Measurements from ENCODE around the gene DNMBP.

DNA sequence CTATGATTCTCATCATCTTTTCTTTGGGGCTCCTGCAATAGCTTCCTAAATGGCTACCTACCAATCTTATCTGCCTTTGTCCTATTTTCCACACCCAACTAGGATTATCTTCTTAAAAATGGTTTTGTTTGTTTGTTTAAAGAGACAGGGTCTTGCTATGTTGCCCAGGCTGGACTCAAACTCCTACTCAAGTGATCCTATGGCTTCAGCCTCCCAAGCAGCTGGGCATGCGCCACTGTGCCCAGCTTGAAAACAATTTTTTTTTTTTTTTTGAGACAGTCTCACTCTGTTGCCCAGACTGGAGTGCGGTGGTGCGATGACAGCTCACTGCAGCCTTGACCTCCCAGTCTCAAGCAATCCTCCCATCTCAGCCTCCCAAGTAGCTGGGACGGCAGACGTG lies 14.9 kb downstream of the DNMBP start:
- no peak for TF ChIP-seq POLR2A (IDR thresholded peaks at IDR 0.05; ENCODE audit: control extremely low read depth in 1 of 2, low read depth in 2 of 2, low read length in 2 of 2)
- TF ChIP-seq POU5F1 (IDR thresholded peaks at IDR 0.05; ENCODE audit: low read depth, low read length): no peak
- TF ChIP-seq EP300 (IDR thresholded peaks at IDR 0.05; ENCODE audit: borderline replicate concordance in 1 of 2, low read depth in 2 of 2, low read length in 2 of 2): no peak
- TF ChIP-seq EZH2 (IDR thresholded peaks at IDR 0.05; ENCODE audit: low read depth, low read length, severe bottlenecking): no peak
- TF ChIP-seq POLR2AphosphoS5 (IDR thresholded peaks at IDR 0.05; ENCODE audit: low read depth, low read length): no peak

Measured in H1 (cell line).